OCI-LY7 (cell line): Measurements from ENCODE around the gene ARFGAP3.

ENCODE experiments used
- EZH2phosphoT487 ChIP-seq: fragments of 200-600 bp; sonication (generic); IDR thresholded peaks from 2 replicates; pipeline ENCODE4 v1.6.1; 2018; ENCODE audit warnings: low read depth, borderline replicate concordance, mild to moderate bottlenecking, mixed run types, antibody characterized with exemption, low read length, moderate library complexity, mixed read lengths
- TF ChIP-seq, protein P1 (sequence below): fragments of 200-600 bp; sonication (generic); conservative IDR thresholded peaks from 2 replicates; pipeline ENCODE4 v1.5.1; 2014; ENCODE audit warnings: mild to moderate bottlenecking, antibody characterized with exemption, low read length, moderate library complexity, mixed read lengths

GRCh38 chr22:42791721-42792452 lies 65.2 kb downstream of the ARFGAP3 start:
- TF ChIP-seq, protein P1, sequence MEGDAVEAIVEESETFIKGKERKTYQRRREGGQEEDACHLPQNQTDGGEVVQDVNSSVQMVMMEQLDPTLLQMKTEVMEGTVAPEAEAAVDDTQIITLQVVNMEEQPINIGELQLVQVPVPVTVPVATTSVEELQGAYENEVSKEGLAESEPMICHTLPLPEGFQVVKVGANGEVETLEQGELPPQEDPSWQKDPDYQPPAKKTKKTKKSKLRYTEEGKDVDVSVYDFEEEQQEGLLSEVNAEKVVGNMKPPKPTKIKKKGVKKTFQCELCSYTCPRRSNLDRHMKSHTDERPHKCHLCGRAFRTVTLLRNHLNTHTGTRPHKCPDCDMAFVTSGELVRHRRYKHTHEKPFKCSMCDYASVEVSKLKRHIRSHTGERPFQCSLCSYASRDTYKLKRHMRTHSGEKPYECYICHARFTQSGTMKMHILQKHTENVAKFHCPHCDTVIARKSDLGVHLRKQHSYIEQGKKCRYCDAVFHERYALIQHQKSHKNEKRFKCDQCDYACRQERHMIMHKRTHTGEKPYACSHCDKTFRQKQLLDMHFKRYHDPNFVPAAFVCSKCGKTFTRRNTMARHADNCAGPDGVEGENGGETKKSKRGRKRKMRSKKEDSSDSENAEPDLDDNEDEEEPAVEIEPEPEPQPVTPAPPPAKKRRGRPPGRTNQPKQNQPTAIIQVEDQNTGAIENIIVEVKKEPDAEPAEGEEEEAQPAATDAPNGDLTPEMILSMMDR: no peak
- no peak for TF ChIP-seq EZH2phosphoT487
